ENCODE data around the gene ST6GALNAC6. TPM values are rescaled to one million over a fixed set of nuclear protein-coding genes. Genes with fewer than 3 reads are reported as not detected.
"Not testable (repeated sequence)": the region's sequence is repeated elsewhere in the genome, so short reads cannot be mapped to it uniquely, and the experiment has no call there.

The ST6GALNAC6 gene
- total and polyA plus RNA-seq, 12 donors: 32.8 to 52.0 (median 42.5) TPM

GRCh38 chr9:127884976-127885490 is 14.4 kb downstream of the ST6GALNAC6 start:
- Histone ChIP-seq H3K27ac (peak overlapping the region in 9 of 10 donors; percentile 26 to 60 (median 48)), H3K9me3 (no peaks in the 10 kb centered on the region), H3K27me3 (no peaks in the 10 kb centered on the region), H3K36me3 (peaks cover 0 to 62% (median 18%) of the 10 kb centered on the region in 9 donors), H3K4me3 (no peak overlapping the region), H3K4me1 (peaks cover 0 to 42% (median 26%) of the 10 kb centered on the region in 9 donors)
- no peak for DNase-seq
- intact Hi-C loops (cut with DNase I): no loop called here
- TF ChIP-seq CTCF (IDR thresholded peaks at IDR 0.05): no peak
- 75 to 76% methylated on average over 15 of the region's 15 CpGs for WGBS, 2 donors
- peak in 3 of 8 donors; percentile 11 to 16 (median 12) for ATAC-seq

- peak; percentile 37 to 65 (median 51) for ATAC-seq
- intact Hi-C loops (cut with DNase I): no loop called here
- peak overlapping the region in 9 of 10 donors; percentile 26 to 60 (median 48) for H3K27ac ChIP-seq
- H3K4me3 ChIP-seq: no peak overlapping the region
- peak in 1 of 2 donors; percentile 64 for DNase-seq
- peaks cover 0 to 56% (median 17%) of the 10 kb centered on the region in 9 donors for H3K36me3 ChIP-seq
- 23 to 28% methylated on average over 11 of the region's 11 CpGs for WGBS, 2 donors
- no peaks in the 10 kb centered on the region for H3K27me3 ChIP-seq
- no peak for TF ChIP-seq CTCF (IDR thresholded peaks at IDR 0.05)
- H3K9me3 ChIP-seq: no peaks in the 10 kb centered on the region
- H3K4me1 ChIP-seq: peaks cover 0 to 42% (median 26%) of the 10 kb centered on the region in 9 donors
Observed at GRCh38 chr9:127884427-127884911, 14.9 kb downstream of the ST6GALNAC6 start.

- intact Hi-C loops (cut with DNase I): no loop called here
- H3K27me3 ChIP-seq: no peaks in the 10 kb centered on the region
- peaks cover 0 to 42% (median 26%) of the 10 kb centered on the region in 9 donors for H3K4me1 ChIP-seq
- no peaks in the 10 kb centered on the region for H3K9me3 ChIP-seq
- peak in 3 of 8 donors; percentile 4 to 45 (median 6) for ATAC-seq
- no peak for DNase-seq
- no peak for TF ChIP-seq CTCF (IDR thresholded peaks at IDR 0.05)
- H3K27ac ChIP-seq: peak overlapping the region in 5 of 10 donors; percentile 32 to 60 (median 48)
- 76 to 86% methylated on average over 7 of the region's 7 CpGs for WGBS, 2 donors
- no peak overlapping the region for H3K4me3 ChIP-seq
- peaks cover 0 to 51% (median 17%) of the 10 kb centered on the region in 9 donors for H3K36me3 ChIP-seq
Observed at GRCh38 chr9:127883959-127884358, 15.4 kb downstream of the ST6GALNAC6 start.

GRCh38 chr9:127881715-127882114 is 17.7 kb downstream of the ST6GALNAC6 start:
- intact Hi-C loops (cut with DNase I); H3K27ac ChIP-seq; H3K4me3 ChIP-seq; H3K9me3 ChIP-seq; DNase-seq; ATAC-seq: not testable (repeated sequence)
- Histone ChIP-seq H3K36me3 (peaks cover 0 to 29% (median 7%) of the 10 kb centered on the region in 9 donors), H3K27me3 (peaks cover 0 to 12% (median 0%) of the 10 kb centered on the region in 7 donors), H3K4me1 (peaks cover 3 to 59% (median 41%) of the 10 kb centered on the region in 9 donors)
- WGBS, 2 donors: 88 to 94% methylated on average over 3 of the region's 3 CpGs

GRCh38 chr9:127880143-127880542 is 19.3 kb downstream of the ST6GALNAC6 start:
- H3K27ac ChIP-seq: no peak overlapping the region
- H3K4me1 ChIP-seq: peaks cover 9 to 64% (median 48%) of the 10 kb centered on the region in 9 donors
- no peak for TF ChIP-seq CTCF (IDR thresholded peaks at IDR 0.05)
- no peak overlapping the region for H3K4me3 ChIP-seq
- peaks cover 0 to 12% (median 0%) of the 10 kb centered on the region in 7 donors for H3K27me3 ChIP-seq
- intact Hi-C loops (cut with DNase I): no loop called here
- ATAC-seq (no peak), DNase-seq (no peak)
- peaks cover 0 to 13% (median 0%) of the 10 kb centered on the region in 9 donors for H3K36me3 ChIP-seq
- H3K9me3 ChIP-seq: no peaks in the 10 kb centered on the region
- WGBS, 2 donors: 77 to 84% methylated on average over 8 of the region's 8 CpGs
